GM21526 (cell line): ENCODE data around the gene LRRC75A.

Source experiments
- ATAC-seq: cut with Tn5 transposase; IDR thresholded peaks from one replicate; pipeline ENCODE4 v1.9.1; 2021; ENCODE audit warnings: moderate library complexity; ENCODE audit not compliant: unreplicated experiment, low FRiP score

Gene LRRC75A

DNA sequence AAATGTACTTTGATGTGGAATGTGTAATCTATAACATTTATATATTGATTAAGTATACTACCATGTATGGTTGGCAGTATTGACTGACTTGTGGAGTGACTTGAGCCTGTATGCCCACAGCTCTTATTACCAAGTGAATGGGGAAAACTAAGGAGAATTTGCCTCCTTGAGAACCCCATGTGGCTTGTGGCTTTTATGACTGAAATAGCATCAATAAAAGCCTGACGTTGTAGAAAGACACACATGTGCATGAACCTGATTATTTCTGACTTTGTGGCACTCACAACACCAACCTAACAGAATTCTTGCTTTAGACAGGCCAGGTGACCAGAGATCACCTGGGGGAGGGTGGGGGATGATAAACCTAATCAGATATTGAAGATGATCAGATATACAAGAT lies 2.1 kb upstream of the LRRC75A start:
- no peak for ATAC-seq

DNA sequence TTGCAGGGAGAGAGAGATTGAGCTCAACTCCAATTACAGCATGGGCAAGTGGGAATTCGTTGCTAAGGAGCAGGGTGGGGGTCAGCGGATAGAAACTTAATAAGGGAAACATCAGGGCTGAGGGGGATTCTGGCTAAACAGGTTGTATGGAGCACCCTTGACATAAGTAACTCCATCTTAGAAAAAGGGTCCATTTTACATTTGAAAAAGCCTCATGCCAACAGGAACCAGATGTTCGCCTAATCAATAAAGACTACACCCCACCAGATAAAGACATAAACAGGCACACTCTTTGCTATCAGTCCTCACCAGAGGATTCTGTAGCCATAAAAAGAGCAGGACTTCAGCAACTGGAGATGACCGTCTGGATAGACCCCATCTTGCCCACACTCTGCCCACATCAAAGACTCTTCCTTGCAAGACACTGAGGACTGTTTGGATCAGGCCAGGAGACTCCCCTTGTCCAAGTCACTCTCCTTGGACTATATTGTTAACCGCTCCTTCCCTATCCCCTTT lies 1.6 kb upstream of the LRRC75A start:
- ATAC-seq: no peak

DNA sequence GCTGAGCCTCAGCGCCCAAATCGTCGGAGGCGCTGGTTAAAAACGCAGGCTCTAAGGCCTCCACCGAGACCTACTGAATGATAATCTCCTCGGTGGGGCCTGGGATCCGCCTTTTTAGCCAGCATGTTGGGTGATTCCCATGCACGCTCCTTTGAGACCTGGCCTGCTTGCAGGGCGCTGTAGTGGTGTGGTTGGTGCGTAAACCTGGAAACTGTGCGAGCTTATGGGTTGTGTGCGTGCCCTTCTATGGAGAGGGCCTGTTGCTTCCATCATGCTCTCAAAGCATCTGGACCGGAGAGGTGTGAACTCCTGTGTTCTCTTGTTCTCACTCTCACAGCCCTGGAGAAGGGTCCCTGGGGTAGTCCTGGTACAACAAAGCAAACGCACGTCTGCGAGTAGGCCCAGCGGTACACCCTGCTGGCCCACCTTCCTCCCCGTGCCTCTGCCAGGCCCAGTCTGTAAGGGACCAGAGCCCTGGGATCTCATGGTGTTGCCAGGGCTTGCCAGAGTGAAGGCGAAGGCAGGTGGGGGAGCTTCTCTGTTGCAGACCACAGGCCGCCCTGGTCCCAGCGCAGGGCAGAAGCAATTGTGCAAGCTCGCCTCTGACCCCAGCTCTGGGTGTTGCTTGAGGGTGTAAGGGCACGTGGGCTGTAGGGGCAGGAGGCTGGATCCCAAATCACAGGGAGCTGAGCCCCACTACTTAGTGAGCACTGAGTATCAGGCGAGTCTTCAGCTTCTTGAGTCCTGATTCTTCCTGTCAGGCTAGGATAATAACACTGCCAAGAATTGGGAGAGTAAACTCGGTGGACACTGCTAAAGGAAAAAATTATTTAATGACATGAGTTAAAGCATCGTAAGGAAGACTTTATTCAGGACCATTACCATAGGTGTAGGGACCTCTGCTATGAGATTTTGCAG lies 879 bp upstream of the LRRC75A start:
- no peak for ATAC-seq

DNA sequence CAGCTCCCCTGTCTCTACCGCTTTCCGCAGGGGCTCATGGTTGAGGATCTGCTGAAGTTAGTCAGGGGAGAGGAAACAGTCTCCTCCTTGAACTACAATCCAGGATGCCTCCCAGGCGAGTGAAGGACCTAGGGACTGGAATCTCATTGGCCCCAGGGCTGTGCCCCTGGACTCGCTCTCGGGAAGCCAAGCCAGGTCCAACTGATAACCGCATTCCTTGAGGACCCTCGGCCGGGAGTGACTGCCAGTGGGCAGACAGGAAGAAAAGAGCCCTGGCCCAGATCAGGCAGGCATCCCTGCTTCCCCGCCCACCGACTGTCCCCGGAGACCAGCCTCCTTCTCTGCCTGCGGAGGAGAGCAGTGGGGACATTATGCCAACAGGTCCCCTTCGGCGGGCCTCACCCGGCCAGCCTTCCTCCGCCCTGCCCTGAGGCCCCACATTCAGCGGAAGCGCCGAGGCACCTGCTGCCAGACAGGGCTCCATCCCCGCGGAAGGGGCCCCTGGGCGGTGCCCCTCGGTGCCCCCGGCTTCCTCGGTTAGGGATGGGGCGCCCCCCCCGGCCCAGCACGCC lies 776 bp downstream of the LRRC75A start:
- no peak for ATAC-seq

DNA sequence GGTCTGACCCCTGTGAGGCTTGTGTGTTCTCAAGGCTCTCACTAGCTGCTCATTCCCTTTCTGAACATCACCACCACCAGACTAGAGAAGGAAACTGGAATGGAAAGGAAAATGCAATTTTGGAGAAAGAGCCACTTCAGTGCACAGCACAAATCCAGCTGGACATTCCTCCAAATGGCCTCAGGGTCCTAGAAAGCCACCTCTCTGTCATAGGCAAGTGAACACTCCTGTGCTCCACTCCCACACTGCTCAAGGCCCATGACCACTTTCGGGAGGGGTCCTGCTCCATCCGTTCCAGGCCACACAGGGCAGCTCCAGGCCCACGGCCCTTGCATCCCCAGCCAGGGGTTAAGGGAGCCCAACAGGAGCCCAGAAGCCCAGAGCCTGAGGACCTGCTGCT lies 2.6 kb downstream of the LRRC75A start:
- ATAC-seq: no peak

DNA sequence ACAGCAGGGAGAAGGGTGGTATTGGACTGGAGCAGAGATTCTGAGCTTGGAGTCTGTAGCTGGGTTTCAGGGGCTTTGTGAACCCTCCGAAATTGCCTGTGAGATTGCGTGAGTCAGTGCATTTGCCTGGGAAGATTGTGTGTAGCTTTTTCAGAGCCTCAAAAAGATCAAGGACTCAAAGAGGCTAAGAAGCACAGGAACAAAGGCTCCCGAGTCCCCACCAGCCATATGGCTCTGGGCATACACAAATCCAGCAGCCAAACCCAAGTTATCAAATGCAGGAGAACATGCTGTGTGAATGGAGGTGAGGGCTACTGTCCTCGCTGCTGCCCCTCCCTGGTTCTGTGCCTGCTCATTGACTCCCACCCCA lies 3.0 kb downstream of the LRRC75A start:
- ATAC-seq: no peak

DNA sequence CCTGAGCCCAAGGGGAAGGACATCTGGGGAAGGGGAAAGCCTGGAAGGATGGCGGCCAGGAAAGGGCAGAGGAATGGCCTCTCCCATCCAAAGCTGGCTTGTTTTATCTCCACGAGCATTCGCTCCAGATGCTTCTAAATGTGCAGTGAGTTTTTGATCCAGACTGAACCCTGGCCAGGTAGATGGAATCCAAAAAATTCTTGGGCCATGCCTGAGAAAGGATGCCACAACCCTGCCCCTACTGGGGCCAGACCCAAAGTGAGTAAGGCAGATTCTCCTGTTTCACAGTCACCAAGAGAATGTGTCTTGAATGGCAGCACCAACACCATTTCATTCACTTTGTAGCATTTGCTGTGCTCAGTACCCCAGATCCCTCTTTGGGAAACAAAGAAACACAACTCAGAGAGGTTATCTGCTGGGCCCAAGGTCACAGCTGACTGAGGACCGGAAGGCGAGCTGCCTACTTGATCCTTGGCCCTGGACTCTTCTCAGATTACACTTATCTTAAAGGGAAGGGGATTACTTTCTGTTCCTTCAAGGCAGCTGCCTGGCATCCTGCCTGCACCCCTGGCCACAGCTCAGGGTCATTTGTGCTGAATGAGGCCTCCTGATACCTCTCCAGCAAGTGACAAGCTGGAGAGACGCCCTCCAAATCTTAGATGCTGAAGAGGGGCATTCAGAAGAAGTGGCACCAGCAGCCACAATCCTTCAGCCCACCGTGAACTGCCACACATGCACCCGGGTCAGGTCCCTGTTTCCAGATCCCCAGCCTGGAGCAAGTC lies 3.6 kb downstream of the LRRC75A start:
- no peak for ATAC-seq

DNA sequence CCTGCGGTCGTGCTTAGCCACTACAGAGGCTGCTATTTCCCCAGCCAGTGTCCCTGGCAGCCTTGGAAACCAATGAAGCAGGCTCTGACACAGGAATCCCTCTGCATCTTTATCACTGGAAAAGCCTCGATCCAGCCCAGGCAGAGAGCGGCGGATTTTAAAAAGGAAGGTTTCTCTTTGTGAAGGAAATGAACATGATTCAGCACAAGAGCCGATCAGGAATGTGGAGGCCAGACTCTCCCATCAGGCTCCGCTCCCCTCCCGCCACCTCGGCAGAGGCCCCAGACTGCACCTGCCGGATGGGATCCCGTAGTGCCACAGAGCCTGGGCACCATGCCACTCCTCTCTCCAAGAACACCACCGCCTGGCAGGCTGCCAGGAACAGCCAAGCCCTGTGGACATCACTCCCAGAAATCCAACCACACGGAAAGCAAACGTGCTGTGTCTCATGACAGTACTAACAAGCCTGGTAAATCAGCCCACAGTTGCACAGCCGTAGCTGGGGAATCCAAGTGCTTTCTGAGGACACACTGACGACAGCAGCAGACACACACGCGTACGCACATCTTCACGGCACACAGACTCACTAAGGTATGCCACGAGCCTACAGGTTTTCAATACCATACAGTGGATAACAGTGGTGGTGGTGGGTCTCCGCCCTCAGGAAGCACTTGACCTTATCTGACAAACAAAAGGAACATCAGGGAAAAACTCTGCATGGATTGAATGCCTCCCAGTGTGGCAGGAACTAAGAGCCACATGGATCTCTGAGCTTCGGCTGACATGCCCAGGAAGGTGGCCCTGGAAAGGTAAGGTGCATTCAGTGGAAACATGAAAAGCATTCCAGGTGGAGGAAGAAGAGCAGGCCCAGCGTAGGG lies 5.4 kb downstream of the LRRC75A start:
- ATAC-seq: no peak

DNA sequence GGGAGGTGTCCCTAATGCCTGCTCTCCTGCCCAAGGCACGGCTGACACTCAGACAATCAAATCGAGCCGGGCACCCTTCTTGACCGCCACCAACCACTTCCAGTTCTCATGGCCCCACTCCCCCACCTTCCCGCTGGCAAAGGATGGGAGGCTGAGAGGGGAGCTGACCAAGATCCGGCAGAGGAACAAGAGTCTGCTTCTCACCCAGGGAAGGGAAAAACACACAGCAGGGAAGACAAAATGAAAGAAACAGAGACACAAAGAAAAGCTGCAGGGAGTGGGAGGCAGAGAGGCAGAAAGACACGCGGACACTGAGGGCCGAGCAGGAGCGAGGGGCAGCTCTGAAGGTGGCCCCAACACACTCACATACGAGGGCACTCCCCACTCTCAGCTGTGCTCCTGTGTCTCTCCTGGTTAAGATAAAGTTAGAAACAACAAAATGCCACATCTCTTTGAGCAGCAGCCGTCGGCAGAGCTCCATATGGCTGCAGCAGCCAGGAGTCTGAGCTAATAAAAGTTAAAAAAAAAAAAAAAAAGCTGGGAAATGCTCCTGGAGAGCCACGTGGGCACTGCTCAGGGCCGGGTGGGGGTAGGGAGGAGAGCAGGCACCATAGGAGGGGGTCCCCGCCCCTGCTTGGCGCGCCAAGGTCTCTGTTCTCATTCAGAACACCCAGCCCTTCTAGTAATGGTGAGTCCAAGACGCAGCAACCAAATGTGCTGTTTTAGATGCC lies 7.4 kb downstream of the LRRC75A start:
- no peak for ATAC-seq

DNA sequence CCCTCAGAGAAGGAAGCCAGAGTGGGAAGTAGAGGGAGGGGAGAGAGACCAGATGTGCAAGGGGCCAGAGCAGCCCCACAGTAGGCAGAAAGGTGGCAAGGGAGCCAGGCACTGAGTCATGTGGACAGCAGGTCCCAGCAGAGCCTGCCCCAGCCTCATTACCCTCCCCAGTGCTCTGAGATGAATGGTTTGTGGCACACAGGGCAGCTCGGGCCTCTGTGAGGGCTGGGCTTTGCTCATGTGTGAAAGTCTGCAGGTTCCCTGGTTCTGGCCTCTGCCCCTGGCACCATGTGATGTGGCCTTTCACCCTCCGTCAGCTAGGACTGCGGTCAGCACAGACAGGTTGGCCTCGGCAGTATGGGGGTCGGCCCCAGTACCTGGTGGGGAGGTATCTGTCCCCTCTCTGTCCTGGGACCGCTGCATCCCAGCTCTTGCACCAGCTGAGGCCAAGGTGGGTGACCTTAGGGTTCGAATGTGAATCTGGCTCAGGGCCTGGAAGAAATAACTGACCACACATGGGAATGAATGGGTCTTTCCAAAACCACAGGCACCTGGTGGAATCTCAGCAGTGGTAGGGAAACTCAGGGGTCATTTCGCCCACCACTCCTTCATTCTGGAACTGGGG lies 8.9 kb downstream of the LRRC75A start:
- ATAC-seq: no peak

DNA sequence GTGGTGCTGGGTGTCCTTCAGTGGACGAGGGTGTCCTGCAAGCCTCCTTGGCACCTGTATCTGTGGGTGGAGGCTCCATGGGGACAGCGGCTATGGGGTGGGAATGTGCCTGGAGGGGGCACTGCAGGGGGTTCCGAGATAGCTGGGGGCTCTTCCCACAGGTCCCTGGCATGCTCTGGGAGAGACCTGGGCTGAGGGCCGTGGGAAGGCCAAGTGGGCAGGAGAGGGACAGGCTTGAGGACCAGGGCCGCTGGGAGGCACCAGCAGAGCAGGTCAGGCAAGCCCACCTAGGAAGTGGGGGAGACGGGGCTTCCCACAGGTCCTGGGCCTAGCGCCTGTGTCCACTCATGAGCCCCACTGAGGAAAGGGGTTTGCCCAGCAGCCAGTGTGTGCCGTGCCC lies 9.7 kb downstream of the LRRC75A start:
- no peak for ATAC-seq

DNA sequence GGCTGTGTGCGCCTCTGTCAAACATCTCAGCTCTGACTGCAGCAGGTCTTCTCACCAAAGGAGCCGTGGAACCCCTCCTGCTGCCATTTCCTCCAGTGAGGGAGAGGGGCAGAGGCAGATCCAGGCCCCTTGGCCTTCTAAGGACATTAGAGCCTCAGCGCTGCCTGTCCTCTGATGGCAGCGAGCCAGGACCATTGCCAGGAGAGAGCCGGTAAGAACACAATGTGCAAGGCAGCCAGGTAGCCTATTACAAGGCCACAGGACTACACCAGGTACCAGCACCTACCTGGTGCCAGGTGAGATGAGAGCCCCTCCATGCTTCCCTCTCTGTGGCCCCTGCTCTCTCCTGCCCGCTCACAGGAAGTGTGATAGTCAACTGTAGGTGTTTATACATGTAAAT lies 11.0 kb downstream of the LRRC75A start:
- no peak for ATAC-seq

DNA sequence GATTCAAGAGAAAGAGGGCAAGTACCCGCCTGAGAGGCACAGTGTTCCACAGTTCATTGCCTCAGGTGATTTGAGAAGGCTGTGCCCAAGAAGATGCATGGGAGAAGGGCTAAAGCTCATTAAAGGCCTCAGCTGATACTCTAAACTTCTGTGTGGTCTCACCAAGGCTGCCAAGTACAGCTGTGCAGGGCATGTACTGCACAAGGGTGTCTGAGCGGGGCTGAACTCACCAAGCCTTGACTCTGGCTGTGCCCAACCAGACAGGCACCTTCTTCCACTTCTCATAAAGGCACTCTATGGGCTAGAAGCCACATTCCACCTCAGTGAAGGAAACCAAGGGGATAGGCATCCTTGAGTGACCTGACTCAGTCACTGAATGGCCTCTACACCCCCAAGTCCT lies 12.7 kb downstream of the LRRC75A start:
- no peak for ATAC-seq

DNA sequence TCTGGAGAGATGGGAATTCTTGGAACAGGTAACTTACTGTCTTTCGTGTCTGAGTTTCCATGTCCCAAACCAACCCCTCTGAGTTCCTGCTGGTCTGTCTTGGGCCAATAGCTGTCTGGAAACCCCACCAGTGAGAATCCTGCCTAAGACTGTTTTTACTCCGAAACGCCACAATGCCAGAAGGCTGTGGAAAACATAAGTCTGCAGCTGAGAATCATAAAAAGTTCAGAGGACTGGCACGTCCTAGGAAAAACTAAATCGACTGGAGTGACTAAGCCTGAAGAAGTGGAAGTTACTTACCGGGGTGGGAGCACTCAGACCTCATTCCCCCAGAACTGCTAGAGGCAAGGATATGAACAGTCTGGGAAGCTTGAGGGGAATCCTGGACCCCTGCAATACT lies 13.3 kb downstream of the LRRC75A start:
- no peak for ATAC-seq

DNA sequence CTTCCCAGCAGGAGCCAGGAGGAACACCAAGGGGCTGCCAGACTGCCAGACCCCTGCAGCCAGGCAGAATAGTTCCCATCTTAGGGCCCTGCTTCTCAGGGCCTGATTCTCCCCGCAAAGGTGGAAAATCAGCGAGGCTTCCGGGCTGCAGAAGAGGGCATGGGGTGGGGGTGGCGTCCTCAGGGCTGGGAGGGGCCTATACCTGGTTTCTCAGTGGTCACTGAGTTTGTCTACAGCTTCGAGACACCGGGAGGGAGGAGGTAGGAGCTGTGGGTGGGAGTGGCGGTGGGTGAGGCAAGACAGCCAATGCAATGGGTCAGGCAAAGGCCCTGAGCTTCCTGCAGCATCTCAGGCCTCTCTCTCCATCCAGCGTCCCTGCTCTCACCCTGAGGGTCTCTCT lies 14.3 kb downstream of the LRRC75A start:
- no peak for ATAC-seq

DNA sequence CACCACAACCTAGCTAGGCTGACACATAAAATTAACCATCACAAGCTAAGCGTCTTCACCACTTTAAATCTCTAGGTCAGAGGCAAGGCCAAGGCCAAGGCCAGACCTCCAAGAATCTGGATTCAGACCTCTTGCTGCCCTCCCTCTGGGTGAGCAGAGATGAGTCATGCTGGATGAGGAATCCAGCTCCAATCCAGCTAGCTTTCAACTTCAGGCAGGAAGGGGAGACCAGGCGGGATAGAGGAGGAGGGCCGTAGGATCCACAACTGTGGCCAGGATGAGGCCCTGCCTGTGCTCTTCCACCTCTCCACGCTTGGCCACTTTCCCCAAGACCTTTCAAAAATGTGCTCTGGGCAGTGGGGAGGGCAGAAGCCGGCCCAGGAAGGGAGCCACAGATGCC lies 14.7 kb downstream of the LRRC75A start:
- no peak for ATAC-seq

DNA sequence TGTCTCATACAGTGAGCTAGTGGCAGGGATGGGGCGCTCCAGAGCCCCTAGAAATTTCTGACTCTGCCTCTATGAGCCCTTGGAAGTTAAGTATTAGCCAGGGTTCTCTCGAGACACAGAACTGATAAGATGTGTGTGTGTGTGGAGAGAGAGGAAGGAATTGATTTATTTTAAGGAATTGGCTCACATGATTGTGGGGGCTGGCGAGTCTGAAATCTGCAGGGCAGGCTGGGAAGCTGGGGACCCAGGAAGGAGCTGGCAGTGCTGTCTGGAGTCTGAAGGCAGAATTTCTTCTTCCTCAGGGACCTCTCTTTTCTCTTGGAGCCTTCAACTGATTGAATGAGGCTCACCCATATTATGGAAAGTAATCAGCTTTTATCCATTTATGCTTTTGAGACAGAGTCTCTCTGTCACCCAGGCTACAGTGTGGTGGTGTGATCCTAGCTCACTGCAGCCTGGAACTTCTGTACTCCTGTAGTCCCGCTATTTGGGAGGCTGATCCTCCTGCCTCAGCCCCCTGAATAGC lies 16.8 kb downstream of the LRRC75A start:
- ATAC-seq: no peak

DNA sequence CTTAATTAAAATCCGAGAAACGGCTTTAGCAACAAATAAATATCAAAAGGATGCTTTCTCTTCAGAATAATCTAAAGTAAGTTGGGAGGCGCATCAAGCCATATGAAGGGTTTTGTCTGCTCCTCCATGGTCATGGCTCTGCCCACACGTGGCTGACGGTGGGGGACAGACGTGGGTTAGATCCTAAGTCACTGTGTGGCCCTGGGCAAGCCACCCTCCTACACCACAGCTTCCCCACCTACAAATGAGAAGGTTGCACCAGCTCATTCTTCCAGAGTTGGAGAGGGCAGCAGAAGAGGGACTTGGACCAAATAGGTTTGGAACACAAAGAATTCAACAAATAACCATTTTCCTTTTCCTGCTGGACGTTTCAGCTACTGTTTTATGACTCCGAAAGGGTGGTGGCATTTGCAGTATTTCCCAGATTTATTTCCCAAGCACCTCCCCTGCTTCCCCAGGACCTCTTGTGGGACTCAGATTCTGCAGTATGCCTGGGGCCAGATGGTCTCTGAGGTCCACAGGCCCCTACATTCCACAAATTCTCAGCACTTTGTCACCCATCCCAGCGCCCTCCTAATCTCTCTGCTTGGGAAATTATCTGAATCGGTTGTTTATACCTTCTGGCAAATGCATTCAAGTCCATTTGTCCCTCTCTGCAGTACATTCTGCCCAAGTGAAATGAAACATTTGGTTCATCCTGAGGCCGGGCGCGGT lies 17.8 kb downstream of the LRRC75A start:
- no peak for ATAC-seq
